Kidney epithelial cell (primary cell): ENCODE measurements around the gene RASSF3. TPM values are rescaled to one million over a fixed set of nuclear protein-coding genes. Genes with fewer than 3 reads are reported as not detected.

ENCODE experiments used
- DNase-seq: peaks from one replicate; pipeline ENCODE4 v3.0.0-alpha.2; 2010; ENCODE audit warnings: low read depth
- H3K27me3 ChIP-seq: 2 replicates; pipeline ENCODE4 v1.6.0; 2011; ENCODE audit warnings: low read length; ENCODE audit not compliant: control insufficient read depth, insufficient read depth
- H3K36me3 ChIP-seq: 2 replicates; pipeline ENCODE4 v1.5.1; 2011; ENCODE audit warnings: low read length; ENCODE audit not compliant: control insufficient read depth, insufficient read depth
- H3K4me3 ChIP-seq: 2 replicates; pipeline ENCODE4 v1.5.1; 2011; ENCODE audit warnings: low read depth, mild to moderate bottlenecking, control low read depth, low read length
- CTCF ChIP-seq: IDR thresholded peaks from 2 replicates; pipeline ENCODE4 v1.5.1; 2011; ENCODE audit warnings: mild to moderate bottlenecking, moderate library complexity, low read length, control low read depth, inconsistent platforms; ENCODE audit not compliant: insufficient read depth, poor library complexity, severe bottlenecking
- total RNA-seq: library from RNA; depleted of rRNA; stranded (reverse); fragments of >200 nt; gene quantifications from 2 replicates; pipeline ENCODE4 v1.2.3, GENCODE V29; 2015

RASSF3 gene
- total RNA-seq, 1 donor from 2014 or later: 25.7 TPM

- no peak for DNase-seq
- no peak for TF ChIP-seq CTCF
- Histone ChIP-seq H3K27me3 (no peaks in the 10 kb centered on the region), H3K4me3 (no peak overlapping the region), H3K36me3 (no peaks in the 10 kb centered on the region)
These were observed 42.0 kb upstream of the RASSF3 start for GRCh38 chr12:64568298-64568697.

- no peak for TF ChIP-seq CTCF
- Histone ChIP-seq H3K4me3 (no peak overlapping the region), H3K27me3 (no peaks in the 10 kb centered on the region), H3K36me3 (no peaks in the 10 kb centered on the region)
- no peak for DNase-seq
These were observed 40.2 kb upstream of the RASSF3 start for GRCh38 chr12:64569923-64570691.

GRCh38 chr12:64571411-64571810 is 38.9 kb upstream of the RASSF3 start:
- no peaks in the 10 kb centered on the region for H3K36me3 ChIP-seq
- TF ChIP-seq CTCF: no peak
- no peak for DNase-seq
- no peaks in the 10 kb centered on the region for H3K27me3 ChIP-seq
- no peak overlapping the region for H3K4me3 ChIP-seq

- no peak for TF ChIP-seq CTCF
- Histone ChIP-seq H3K27me3 (no peaks in the 10 kb centered on the region), H3K4me3 (no peak overlapping the region), H3K36me3 (no peaks in the 10 kb centered on the region)
- DNase-seq: no peak
These were observed 38.1 kb upstream of the RASSF3 start for GRCh38 chr12:64572241-64572640.

DNA sequence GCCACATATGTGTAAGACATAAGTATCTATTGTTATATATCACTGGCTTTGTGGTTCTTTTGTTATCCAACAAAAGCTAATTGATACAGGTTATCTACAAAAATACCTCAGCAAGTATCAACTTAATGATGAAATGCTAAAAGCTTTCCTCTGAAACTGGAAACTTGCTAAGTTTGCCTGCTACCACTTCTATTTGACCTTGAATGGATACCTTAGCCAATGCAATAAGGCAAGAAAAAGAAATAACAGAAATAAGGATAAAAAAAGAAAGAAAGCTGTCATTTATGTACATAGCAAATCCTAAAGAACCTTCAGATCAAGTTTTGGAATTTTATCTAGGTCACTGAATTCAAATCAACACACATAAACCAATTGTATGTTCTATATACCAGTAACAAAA is 35.5 kb upstream of the RASSF3 start:
- H3K36me3 ChIP-seq: no peaks in the 10 kb centered on the region
- no peak for TF ChIP-seq CTCF
- DNase-seq: no peak
- no peaks in the 10 kb centered on the region for H3K27me3 ChIP-seq
- no peak overlapping the region for H3K4me3 ChIP-seq

- Histone ChIP-seq H3K36me3 (no peaks in the 10 kb centered on the region), H3K4me3 (no peak overlapping the region), H3K27me3 (no peaks in the 10 kb centered on the region)
- no peak for TF ChIP-seq CTCF
- no peak for DNase-seq
These were observed 33.2 kb upstream of the RASSF3 start for GRCh38 chr12:64577046-64577445.
